ENCODE measurements around the gene SNRK.

SNRK gene

DNA sequence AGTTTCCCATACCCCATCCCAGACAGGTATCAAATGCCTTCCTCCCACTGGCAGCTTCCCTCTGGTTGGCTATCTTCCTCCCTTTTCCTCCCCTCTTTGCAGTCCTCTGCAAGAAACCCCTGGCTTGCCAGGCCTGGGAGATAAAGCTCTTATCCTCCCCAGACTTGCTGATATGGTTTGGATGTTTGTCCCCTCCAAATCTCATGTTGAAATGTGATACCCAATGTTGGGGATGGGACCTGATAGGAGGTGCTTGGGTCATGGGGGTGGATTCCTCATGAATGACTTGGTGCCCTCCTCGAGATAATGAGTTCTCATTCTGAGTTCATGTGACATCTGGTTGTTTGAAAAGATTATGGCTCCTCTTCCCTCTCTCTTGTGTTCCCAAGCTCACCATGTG is 32.2 kb upstream of the SNRK start:
- no peak overlapping the region for H3K4me3 ChIP-seq (ENCODE audit: low read depth, low read length)
- no peaks in the 10 kb centered on the region for H3K36me3 ChIP-seq (replicated peaks)
- in situ Hi-C loops (cut with HindIII; ENCODE audit: low pct_ligation_motif_present, low sequenced_read_pairs), result no loop called here
- TF ChIP-seq, protein P1, sequence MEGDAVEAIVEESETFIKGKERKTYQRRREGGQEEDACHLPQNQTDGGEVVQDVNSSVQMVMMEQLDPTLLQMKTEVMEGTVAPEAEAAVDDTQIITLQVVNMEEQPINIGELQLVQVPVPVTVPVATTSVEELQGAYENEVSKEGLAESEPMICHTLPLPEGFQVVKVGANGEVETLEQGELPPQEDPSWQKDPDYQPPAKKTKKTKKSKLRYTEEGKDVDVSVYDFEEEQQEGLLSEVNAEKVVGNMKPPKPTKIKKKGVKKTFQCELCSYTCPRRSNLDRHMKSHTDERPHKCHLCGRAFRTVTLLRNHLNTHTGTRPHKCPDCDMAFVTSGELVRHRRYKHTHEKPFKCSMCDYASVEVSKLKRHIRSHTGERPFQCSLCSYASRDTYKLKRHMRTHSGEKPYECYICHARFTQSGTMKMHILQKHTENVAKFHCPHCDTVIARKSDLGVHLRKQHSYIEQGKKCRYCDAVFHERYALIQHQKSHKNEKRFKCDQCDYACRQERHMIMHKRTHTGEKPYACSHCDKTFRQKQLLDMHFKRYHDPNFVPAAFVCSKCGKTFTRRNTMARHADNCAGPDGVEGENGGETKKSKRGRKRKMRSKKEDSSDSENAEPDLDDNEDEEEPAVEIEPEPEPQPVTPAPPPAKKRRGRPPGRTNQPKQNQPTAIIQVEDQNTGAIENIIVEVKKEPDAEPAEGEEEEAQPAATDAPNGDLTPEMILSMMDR (IDR thresholded peaks at IDR 0.05; ENCODE audit: low read depth, low read length, missing control alignments), result no peak
- no peak for DNase-seq
- no peaks in the 10 kb centered on the region for H3K27me3 ChIP-seq (replicated peaks)
- no peak overlapping the region for H3K27ac ChIP-seq

DNA sequence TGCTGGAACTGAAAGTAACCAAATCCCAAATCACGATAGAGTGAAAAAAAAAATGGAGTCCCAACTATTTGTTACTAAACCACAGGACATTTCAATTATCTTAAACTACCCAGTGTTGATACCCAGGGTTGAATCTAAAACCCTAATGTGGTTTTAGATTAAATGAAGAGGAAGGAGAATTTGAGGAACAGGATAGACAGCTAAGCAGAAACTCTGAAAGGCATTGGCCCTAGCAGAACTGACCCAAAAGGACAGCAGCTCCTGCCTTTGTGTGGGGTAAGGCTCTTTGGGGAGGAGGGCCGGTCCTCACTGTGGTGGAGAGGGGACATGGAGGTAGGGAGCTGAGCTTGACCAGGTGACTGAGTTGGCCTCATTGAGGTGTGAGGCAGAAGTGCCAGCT is 30.7 kb upstream of the SNRK start:
- TF ChIP-seq, protein P1 (IDR thresholded peaks at IDR 0.05; ENCODE audit: low read depth, low read length, missing control alignments), result no peak
- no peak for DNase-seq
- in situ Hi-C loops (cut with HindIII; ENCODE audit: low pct_ligation_motif_present, low sequenced_read_pairs), result no loop called here
- Histone ChIP-seq H3K4me3 (ENCODE audit: low read depth, low read length) (no peak overlapping the region), H3K27me3 (replicated peaks) (no peaks in the 10 kb centered on the region), H3K36me3 (replicated peaks) (no peaks in the 10 kb centered on the region), H3K27ac (no peak overlapping the region)

DNA sequence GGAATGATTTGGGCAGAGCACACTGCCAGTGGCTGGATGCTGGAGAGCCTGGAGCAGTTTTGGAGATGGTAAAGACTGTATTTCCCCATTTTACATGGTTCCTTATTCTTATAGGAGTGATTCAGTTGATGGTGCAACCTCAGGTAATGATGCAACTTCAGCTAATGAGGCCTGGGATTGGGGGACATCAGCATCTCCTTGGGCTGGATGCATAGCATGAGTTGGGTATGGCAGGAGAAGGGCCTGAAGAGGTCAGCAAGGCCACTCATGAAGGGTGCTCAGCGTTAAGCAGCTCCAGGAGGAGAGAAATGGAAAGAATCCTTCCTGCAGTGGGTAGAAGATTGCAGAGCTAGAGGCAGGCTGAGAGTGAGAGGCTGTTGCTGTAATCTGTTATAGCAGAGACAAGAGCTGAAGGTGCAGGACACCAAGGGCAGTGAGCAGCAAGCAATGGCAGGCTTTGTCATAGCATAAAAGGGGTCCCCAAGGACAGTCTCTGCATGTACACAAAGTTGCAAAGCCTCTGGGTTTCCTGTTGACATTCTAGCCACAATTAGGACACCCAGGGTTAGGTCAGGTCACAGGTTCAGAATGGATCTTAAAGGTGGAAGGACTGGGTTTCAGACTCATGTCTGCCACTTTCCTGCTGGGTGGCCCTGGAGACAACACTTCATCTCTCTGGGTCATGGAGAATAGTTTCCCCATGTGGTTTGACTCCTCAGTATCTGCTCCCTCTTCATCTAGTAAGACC is 29.5 kb upstream of the SNRK start:
- in situ Hi-C loops (cut with HindIII; ENCODE audit: low pct_ligation_motif_present, low sequenced_read_pairs), result no loop called here
- DNase-seq, result no peak
- Histone ChIP-seq H3K27ac (no peak overlapping the region), H3K36me3 (replicated peaks) (no peaks in the 10 kb centered on the region), H3K4me3 (ENCODE audit: low read depth, low read length) (no peak overlapping the region), H3K27me3 (replicated peaks) (no peaks in the 10 kb centered on the region)
- TF ChIP-seq, protein P1 (IDR thresholded peaks at IDR 0.05; ENCODE audit: low read depth, low read length, missing control alignments), result no peak

DNA sequence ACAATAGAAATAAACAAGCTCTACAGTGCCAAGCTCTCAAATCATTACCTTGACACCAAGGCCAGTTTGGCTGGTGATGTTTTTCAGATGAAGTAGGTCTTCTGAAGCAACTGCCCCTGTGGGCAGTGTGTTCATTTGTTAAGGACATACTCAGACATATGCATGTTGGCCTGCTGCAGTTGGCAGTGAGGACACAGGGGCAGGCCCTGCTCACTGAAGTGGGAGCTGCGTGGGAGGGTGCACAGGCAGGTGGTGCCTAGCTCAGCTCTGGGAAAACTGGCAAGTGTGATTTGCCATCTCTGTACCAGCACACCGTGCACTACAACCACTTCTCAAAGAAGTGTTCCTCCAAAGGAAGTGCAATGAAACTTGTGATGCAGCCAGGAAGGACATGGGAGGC is 28.5 kb upstream of the SNRK start:
- Histone ChIP-seq H3K27me3 (replicated peaks) (no peaks in the 10 kb centered on the region), H3K27ac (no peak overlapping the region), H3K4me3 (ENCODE audit: low read depth, low read length) (no peak overlapping the region), H3K36me3 (replicated peaks) (no peaks in the 10 kb centered on the region)
- DNase-seq, result no peak
- in situ Hi-C loops (cut with HindIII; ENCODE audit: low pct_ligation_motif_present, low sequenced_read_pairs), result no loop called here
- TF ChIP-seq, protein P1 (IDR thresholded peaks at IDR 0.05; ENCODE audit: low read depth, low read length, missing control alignments), result no peak

DNA sequence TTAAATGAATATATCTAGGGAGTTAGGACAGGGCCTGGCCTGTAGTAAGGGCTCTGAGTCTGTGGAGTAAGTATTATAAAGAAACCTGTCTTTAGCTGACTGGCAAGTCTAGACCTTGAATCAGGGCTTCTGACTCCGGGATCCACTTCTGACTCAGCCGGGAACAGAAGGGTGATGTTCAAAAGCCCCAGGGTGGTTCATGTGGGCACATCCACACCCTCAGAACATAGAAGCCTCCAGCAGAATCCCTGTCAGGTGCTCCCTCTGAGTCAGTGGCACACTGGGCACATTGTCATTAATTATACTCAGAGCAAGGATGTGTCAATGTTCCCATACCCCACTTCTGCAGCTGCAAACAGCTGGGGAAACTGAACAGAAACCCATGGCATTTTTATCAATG is 26.7 kb upstream of the SNRK start:
- H3K36me3 ChIP-seq (replicated peaks), result no peaks in the 10 kb centered on the region
- no peak overlapping the region for H3K27ac ChIP-seq
- TF ChIP-seq, protein P1 (IDR thresholded peaks at IDR 0.05; ENCODE audit: low read depth, low read length, missing control alignments), result no peak
- in situ Hi-C loops (cut with HindIII; ENCODE audit: low pct_ligation_motif_present, low sequenced_read_pairs), result no loop called here
- DNase-seq, result no peak
- H3K27me3 ChIP-seq (replicated peaks), result no peaks in the 10 kb centered on the region
- no peak overlapping the region for H3K4me3 ChIP-seq (ENCODE audit: low read depth, low read length)

DNA sequence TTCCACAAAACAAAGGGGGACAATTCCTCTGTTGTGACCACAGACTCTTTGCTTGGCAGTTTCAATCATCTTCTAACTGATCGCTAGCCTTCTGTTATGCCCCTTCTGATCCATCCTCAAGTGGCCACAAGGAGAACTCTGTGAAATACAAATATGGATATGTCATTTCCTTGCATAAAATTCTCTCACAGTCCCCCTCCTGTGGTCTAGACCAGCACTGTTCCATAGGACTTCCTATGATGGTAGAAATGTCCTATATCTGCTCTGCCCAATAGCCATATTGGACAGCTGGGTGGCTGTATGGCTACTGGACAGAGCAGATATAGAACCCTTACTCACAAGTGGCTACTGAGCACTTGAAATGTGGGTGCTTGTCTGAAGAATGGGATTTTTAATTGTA is 25.9 kb upstream of the SNRK start:
- TF ChIP-seq, protein P1 (IDR thresholded peaks at IDR 0.05; ENCODE audit: low read depth, low read length, missing control alignments), result peak; percentile 34
- peak; percentile 13 for DNase-seq
- in situ Hi-C loops (cut with HindIII; ENCODE audit: low pct_ligation_motif_present, low sequenced_read_pairs), result no loop called here
- no peaks in the 10 kb centered on the region for H3K27me3 ChIP-seq (replicated peaks)
- no peaks in the 10 kb centered on the region for H3K36me3 ChIP-seq (replicated peaks)
- no peak overlapping the region for H3K27ac ChIP-seq
- H3K4me3 ChIP-seq (ENCODE audit: low read depth, low read length), result no peak overlapping the region
